GM19240 (cell line): Measurements from ENCODE around the gene SPHK2.
"Not testable (repeated sequence)": the region's sequence is repeated elsewhere in the genome, so short reads cannot be mapped to it uniquely, and the experiment has no call there.

ENCODE experiments used
- DNase-seq: peaks from one replicate; pipeline ENCODE4 v3.0.0; 2011; ENCODE audit warnings: low spot score; ENCODE audit not compliant: insufficient read length

SPHK2 gene

GRCh38 chr19:48659768-48660167, 40.5 kb downstream of the SPHK2 start:
- peak; percentile 49 for DNase-seq

- DNase-seq = peak; percentile 99
Observed at GRCh38 chr19:48660852-48661710, 41.8 kb downstream of the SPHK2 start.

- no peak for DNase-seq
Observed at GRCh38 chr19:48661711-48662090, 42.4 kb downstream of the SPHK2 start.

GRCh38 chr19:48663667-48664066, 44.4 kb downstream of the SPHK2 start:
- no peak for DNase-seq

GRCh38 chr19:48664476-48664875, 45.2 kb downstream of the SPHK2 start:
- DNase-seq = no peak

- DNase-seq = no peak
Observed at GRCh38 chr19:48665786-48666185, 46.5 kb downstream of the SPHK2 start.

GRCh38 chr19:48668332-48668731, 49.0 kb downstream of the SPHK2 start:
- DNase-seq = no peak

- DNase-seq = no peak
Observed at GRCh38 chr19:48668761-48669160, 49.5 kb downstream of the SPHK2 start.

GRCh38 chr19:48669903-48670668, 50.8 kb downstream of the SPHK2 start:
- no peak for DNase-seq

GRCh38 chr19:48670699-48671445, 51.6 kb downstream of the SPHK2 start:
- no peak for DNase-seq

GRCh38 chr19:48671446-48671995, 52.2 kb downstream of the SPHK2 start:
- no peak for DNase-seq

- no peak for DNase-seq
Observed at GRCh38 chr19:48672994-48673393, 53.7 kb downstream of the SPHK2 start, which contains the start of gene NTN5. TSS of gene NTN5 (minus strand) at chr19:48673017. CDS start at chr19:48670986, 2,031 bp downstream.

GRCh38 chr19:48673436-48674100, 54.3 kb downstream of the SPHK2 start:
- DNase-seq = no peak

- DNase-seq = no peak
Observed at GRCh38 chr19:48674216-48674809, 55.0 kb downstream of the SPHK2 start.

- peak; percentile 96 for DNase-seq
Observed at GRCh38 chr19:48674921-48675824, 55.9 kb downstream of the SPHK2 start.

- no peak for DNase-seq
Observed at GRCh38 chr19:48676487-48676886, 57.2 kb downstream of the SPHK2 start.

- no peak for DNase-seq
Observed at GRCh38 chr19:48676887-48677286, 57.6 kb downstream of the SPHK2 start.

GRCh38 chr19:48678201-48678600, 58.9 kb downstream of the SPHK2 start:
- DNase-seq = no peak

GRCh38 chr19:48680006-48680405, 60.7 kb downstream of the SPHK2 start:
- not testable (repeated sequence) for DNase-seq
